Measurements from ENCODE around the gene MRPL10.

The MRPL10 gene

GRCh38 chr17:47839071-47839470 is 7.7 kb upstream of the MRPL10 start:
- no peak for FAIRE-seq

GRCh38 chr17:47838636-47839035 is 7.3 kb upstream of the MRPL10 start:
- no peak for FAIRE-seq

GRCh38 chr17:47837401-47838039 is 6.2 kb upstream of the MRPL10 start:
- FAIRE-seq = no peak

- FAIRE-seq = no peak
Observed at GRCh38 chr17:47836601-47837000, 5.3 kb upstream of the MRPL10 start.

GRCh38 chr17:47834756-47835155 is 3.4 kb upstream of the MRPL10 start:
- no peak for FAIRE-seq

GRCh38 chr17:47831934-47832327 is 590 bp upstream of the MRPL10 start:
- no peak for FAIRE-seq

GRCh38 chr17:47830396-47831002 is 842 bp downstream of the MRPL10 start:
- FAIRE-seq = no peak

GRCh38 chr17:47829870-47830269 is 1.5 kb downstream of the MRPL10 start:
- FAIRE-seq = no peak

GRCh38 chr17:47823519-47823918 is 7.8 kb downstream of the MRPL10 start:
- FAIRE-seq = no peak

GRCh38 chr17:47822785-47823184 is 8.6 kb downstream of the MRPL10 start:
- no peak for FAIRE-seq

GRCh38 chr17:47821424-47822391 is 9.6 kb downstream of the MRPL10 start, which contains the start of gene OSBPL7:
Gene OSBPL7 (minus strand): TSS chr17:47821794. CDS start chr17:47820278, 1,516 bp downstream.
- FAIRE-seq = no peak

GRCh38 chr17:47821031-47821423 is 10.3 kb downstream of the MRPL10 start:
- no peak for FAIRE-seq

GRCh38 chr17:47820033-47820789 is 11.1 kb downstream of the MRPL10 start:
- FAIRE-seq = no peak

GRCh38 chr17:47819475-47819874 is 11.9 kb downstream of the MRPL10 start:
- FAIRE-seq = no peak

GRCh38 chr17:47818002-47818695 is 13.2 kb downstream of the MRPL10 start:
- FAIRE-seq = no peak

GRCh38 chr17:47816947-47817346 is 14.4 kb downstream of the MRPL10 start:
- no peak for FAIRE-seq

GRCh38 chr17:47816111-47816735 is 15.1 kb downstream of the MRPL10 start:
- FAIRE-seq = no peak

GRCh38 chr17:47815106-47815918 is 16.0 kb downstream of the MRPL10 start:
- FAIRE-seq = no peak

- FAIRE-seq = no peak
Observed at GRCh38 chr17:47813512-47814031, 17.8 kb downstream of the MRPL10 start.

- FAIRE-seq = no peak
Observed at GRCh38 chr17:47813077-47813476, 18.3 kb downstream of the MRPL10 start.
